ENCODE data around the gene SORCS2. TPM values are rescaled to one million over a fixed set of nuclear protein-coding genes. Genes with fewer than 3 reads are reported as not detected.

SORCS2 gene
- total RNA-seq, 1 donor: 0.27 TPM

- no peak overlapping the region for H3K4me3 ChIP-seq (ENCODE audit: low read depth, low read length)
- no peak for DNase-seq (ENCODE audit: low read depth)
- TF ChIP-seq CTCF (IDR thresholded peaks at IDR 0.05; ENCODE audit: insufficient read depth, low read length): no peak
These were observed 331.2 kb downstream of the SORCS2 start for GRCh38 chr4:7523526-7523925.

GRCh38 chr4:7524064-7524682 is 331.8 kb downstream of the SORCS2 start:
- TF ChIP-seq CTCF (IDR thresholded peaks at IDR 0.05; ENCODE audit: insufficient read depth, low read length): no peak
- no peak overlapping the region for H3K4me3 ChIP-seq (ENCODE audit: low read depth, low read length)
- DNase-seq (ENCODE audit: low read depth): no peak

- TF ChIP-seq CTCF (IDR thresholded peaks at IDR 0.05; ENCODE audit: insufficient read depth, low read length): no peak
- H3K4me3 ChIP-seq (ENCODE audit: low read depth, low read length): no peak overlapping the region
- no peak for DNase-seq (ENCODE audit: low read depth)
These were observed 332.5 kb downstream of the SORCS2 start for GRCh38 chr4:7524843-7525242.

GRCh38 chr4:7526491-7526890 is 334.2 kb downstream of the SORCS2 start:
- no peak for DNase-seq (ENCODE audit: low read depth)
- H3K4me3 ChIP-seq (ENCODE audit: low read depth, low read length): no peak overlapping the region

GRCh38 chr4:7526929-7527535 is 334.7 kb downstream of the SORCS2 start:
- no peak overlapping the region for H3K4me3 ChIP-seq (ENCODE audit: low read depth, low read length)
- TF ChIP-seq CTCF (IDR thresholded peaks at IDR 0.05; ENCODE audit: insufficient read depth, low read length): no peak
- no peak for DNase-seq (ENCODE audit: low read depth)

More at GRCh38 chr4:7526491-7526890, 334.2 kb downstream of the SORCS2 start:
- no peak for TF ChIP-seq CTCF (IDR thresholded peaks at IDR 0.05; ENCODE audit: insufficient read depth, low read length)

GRCh38 chr4:7529368-7530080 is 337.2 kb downstream of the SORCS2 start:
- no peak for TF ChIP-seq CTCF (IDR thresholded peaks at IDR 0.05; ENCODE audit: insufficient read depth, low read length)

More at GRCh38 chr4:7529368-7530080, 337.2 kb downstream of the SORCS2 start:
- no peak for DNase-seq (ENCODE audit: low read depth)
- H3K4me3 ChIP-seq (ENCODE audit: low read depth, low read length): no peak overlapping the region
